ENCODE results near the gene PIMREG. TPM values are rescaled to one million over a fixed set of nuclear protein-coding genes. Genes with fewer than 3 reads are reported as not detected.
A peak's percentile ranks its signal among the peaks of the same experiment; 100 is the strongest.

Gene PIMREG
- polyA plus RNA-seq, 3 donors: not detected

- no peak for TF ChIP-seq CTCF (IDR thresholded peaks at IDR 0.05)
- H3K36me3 Mint-ChIP-seq: peaks cover 10 to 13% of the 10 kb centered on the region in 2 donors
- Histone ChIP-seq H4K20me1 (ENCODE audit: insufficient read depth, low read length) (no peaks in the 10 kb centered on the region), H3K27me3 (ENCODE audit: control insufficient read depth in 2 of 2, insufficient read depth in 2 of 2, low read length in 2 of 2) (peaks cover 7 to 17% of the 10 kb centered on the region in 2 donors), H3K36me3 (replicated peaks in 1 of 2; ENCODE audit: control insufficient read depth in 1 of 2, insufficient read depth in 2 of 2, low read length in 2 of 2) (no peaks in the 10 kb centered on the region), H3K4me3 (replicated peaks in 1 of 3; ENCODE audit: low read depth in 2 of 3, low read length in 3 of 3) (no peak overlapping the region), H3K4me1 (ENCODE audit: control insufficient read depth in 1 of 2, insufficient read depth in 2 of 2, low read length in 2 of 2) (peaks cover 5 to 6% of the 10 kb centered on the region in 2 donors), H3K27ac (ENCODE audit: low read depth in 1 of 2, low read length in 2 of 2) (no peak overlapping the region), H3K4me2 (replicated peaks; ENCODE audit: extremely low read depth, low read length, poor library complexity, severe bottlenecking) (no peak overlapping the region), H3K9ac (ENCODE audit: insufficient read depth, low read length, poor library complexity, severe bottlenecking) (no peak overlapping the region), H2AFZ (ENCODE audit: insufficient read depth, low read depth, low read length, poor library complexity, severe bottlenecking) (no peak overlapping the region), H3K79me2 (ENCODE audit: insufficient read depth, low read length) (no peaks in the 10 kb centered on the region), H3K9me3 (replicated peaks in 1 of 2; ENCODE audit: control insufficient read depth in 1 of 2, insufficient read depth in 1 of 2, low read length in 2 of 2) (no peaks in the 10 kb centered on the region)
- peak overlapping the region in 1 of 2 donors; percentile 57 for H3K4me3 Mint-ChIP-seq
- DNase-seq: no peak
- no peak overlapping the region for H3K27ac Mint-ChIP-seq
- peaks cover 22 to 32% (median 26%) of the 10 kb centered on the region in 3 donors for H3K27me3 Mint-ChIP-seq (ENCODE audit: low read depth in 3 of 3)
- intact Hi-C loops (cut with micrococcal nuclease): no loop called here
- H3K9me3 Mint-ChIP-seq: peaks cover 0 to 2% (median 0%) of the 10 kb centered on the region in 7 donors
- WGBS (ENCODE audit: insufficient coverage): 87% methylated on average over 9 of the region's 9 CpGs
- H3K4me1 Mint-ChIP-seq: no peaks in the 10 kb centered on the region
Measured at GRCh38 chr17:6456321-6456720, 12.1 kb downstream of the PIMREG start.

GRCh38 chr17:6456914-6457687 lies 12.8 kb downstream of the PIMREG start:
- 71% methylated on average over 10 of the region's 14 CpGs for WGBS (ENCODE audit: insufficient coverage)
- no peak overlapping the region for H3K4me2 ChIP-seq (replicated peaks; ENCODE audit: extremely low read depth, low read length, poor library complexity, severe bottlenecking)
- peaks cover 7 to 8% of the 10 kb centered on the region in 2 donors for H3K36me3 Mint-ChIP-seq
- H3K9me3 ChIP-seq (replicated peaks in 1 of 2; ENCODE audit: control insufficient read depth in 1 of 2, insufficient read depth in 1 of 2, low read length in 2 of 2): no peaks in the 10 kb centered on the region
- H3K4me1 ChIP-seq (ENCODE audit: control insufficient read depth in 1 of 2, insufficient read depth in 2 of 2, low read length in 2 of 2): peaks cover 5 to 6% of the 10 kb centered on the region in 2 donors
- intact Hi-C loops (cut with micrococcal nuclease): no loop called here
- H4K20me1 ChIP-seq (ENCODE audit: insufficient read depth, low read length): no peaks in the 10 kb centered on the region
- no peak overlapping the region for H3K27ac Mint-ChIP-seq
- H3K9me3 Mint-ChIP-seq: peaks cover 0 to 2% (median 0%) of the 10 kb centered on the region in 7 donors
- H3K27me3 Mint-ChIP-seq (ENCODE audit: low read depth in 3 of 3): peaks cover 22 to 30% (median 22%) of the 10 kb centered on the region in 3 donors
- H3K79me2 ChIP-seq (ENCODE audit: insufficient read depth, low read length): no peaks in the 10 kb centered on the region
- TF ChIP-seq CTCF (IDR thresholded peaks at IDR 0.05): no peak
- H3K4me1 Mint-ChIP-seq: no peaks in the 10 kb centered on the region
- no peak overlapping the region for H2AFZ ChIP-seq (ENCODE audit: insufficient read depth, low read depth, low read length, poor library complexity, severe bottlenecking)
- H3K4me3 ChIP-seq (replicated peaks in 1 of 3; ENCODE audit: low read depth in 2 of 3, low read length in 3 of 3): no peak overlapping the region
- no peak overlapping the region for H3K9ac ChIP-seq (ENCODE audit: insufficient read depth, low read length, poor library complexity, severe bottlenecking)
- peaks cover 7 to 17% of the 10 kb centered on the region in 2 donors for H3K27me3 ChIP-seq (ENCODE audit: control insufficient read depth in 2 of 2, insufficient read depth in 2 of 2, low read length in 2 of 2)
- DNase-seq: peak in 1 of 3 donors; percentile 22
- H3K36me3 ChIP-seq (replicated peaks in 1 of 2; ENCODE audit: control insufficient read depth in 1 of 2, insufficient read depth in 2 of 2, low read length in 2 of 2): no peaks in the 10 kb centered on the region
- no peak overlapping the region for H3K4me3 Mint-ChIP-seq
- no peak overlapping the region for H3K27ac ChIP-seq (ENCODE audit: low read depth in 1 of 2, low read length in 2 of 2)
